ENCODE results near the gene TMF1. TPM values are rescaled to one million over a fixed set of nuclear protein-coding genes. Genes with fewer than 3 reads are reported as not detected.

The TMF1 gene
- total RNA-seq, 1 experiment from 2014 or later = 18.7 TPM

- Histone ChIP-seq H3K4me3 (ENCODE audit: low read depth in 2 of 2, low read length in 2 of 2) (peak overlapping the region; percentile 64 to 65), H3K4me1 (ENCODE audit: control insufficient read depth, insufficient read depth, low read length) (peaks cover 4% of the 10 kb centered on the region; the same call in 1 of the 2 replicates), H3K27ac (ENCODE audit: low read length) (peak overlapping the region; percentile 86), H3K36me3 (ENCODE audit: control insufficient read depth, insufficient read depth, low read length) (peaks cover 3% of the 10 kb centered on the region; the same call in 1 of the 2 replicates), H3K27me3 (ENCODE audit: control insufficient read depth, insufficient read depth, low read length) (no peaks in the 10 kb centered on the region), H3K9me3 (ENCODE audit: control insufficient read depth, insufficient read depth, low read depth, low read length) (no peaks in the 10 kb centered on the region)
- no peak for ATAC-seq
- CTCF ChIA-PET = no interaction called here
- in situ Hi-C loops (cut with HindIII; ENCODE audit: low pct_unique_long_range_greater_than_20kb, low sequenced_read_pairs) = no loop called here
- TF ChIP-seq POLR2AphosphoS5 (IDR thresholded peaks at IDR 0.05; ENCODE audit: low read depth, low read length) = no peak
- no peak for TF ChIP-seq TCF7L2 (IDR thresholded peaks at IDR 0.05; ENCODE audit: low read depth, low read length)
- TF ChIP-seq CTCF (IDR thresholded peaks at IDR 0.05) = no peak
- no peak for TF ChIP-seq SIN3A (IDR thresholded peaks at IDR 0.05; ENCODE audit: borderline replicate concordance, insufficient read depth, low read depth, low read length)
- POLR2A ChIA-PET = interaction anchor here (0.6 kb wide), 1 partner anchor 38 kb away, joined by 5 read pairs; the partner anchor contains the start of gene TMF1
- intact Hi-C loops (cut with micrococcal nuclease; ENCODE audit: unreplicated experiment) = no loop called here
- DNase-seq (ENCODE audit: low read depth, low spot score) = no peak
- no TSS peak for BruUV-seq (replicated peaks)
Observed at GRCh38 chr3:69014022-69014580, 38.0 kb downstream of the TMF1 start.

GRCh38 chr3:69013253-69014021 is 38.7 kb downstream of the TMF1 start, which contains the start of gene EOGT:
Gene EOGT, minus strand, starts transcription at chr3:69013684. Its CDS starts 3,838 bp downstream, at chr3:69009846.
- intact Hi-C loops (cut with micrococcal nuclease; ENCODE audit: unreplicated experiment) = no loop called here
- peaks cover 4% of the 10 kb centered on the region; the same call in 1 of the 2 replicates for H3K4me1 ChIP-seq (ENCODE audit: control insufficient read depth, insufficient read depth, low read length)
- peak within 1 kb of the TSS; percentile 64 to 65 for H3K4me3 ChIP-seq (ENCODE audit: low read depth in 2 of 2, low read length in 2 of 2)
- POLR2A ChIA-PET = interaction anchor here (0.6 kb wide), 2 partner anchors 39 to 62 kb away, joined by 4 to 5 read pairs; partner anchors contain the start of gene TMF1
- CTCF ChIA-PET = no interaction called here
- peak; percentile 32 for DNase-seq (ENCODE audit: low read depth, low spot score)
- peak within 1 kb of the TSS; percentile 86 for H3K27ac ChIP-seq (ENCODE audit: low read length)
- no peaks in the 10 kb centered on the region for H3K27me3 ChIP-seq (ENCODE audit: control insufficient read depth, insufficient read depth, low read length)
- peak; percentile 87 for TF ChIP-seq CTCF (IDR thresholded peaks at IDR 0.05)
- TF ChIP-seq, protein P1, sequence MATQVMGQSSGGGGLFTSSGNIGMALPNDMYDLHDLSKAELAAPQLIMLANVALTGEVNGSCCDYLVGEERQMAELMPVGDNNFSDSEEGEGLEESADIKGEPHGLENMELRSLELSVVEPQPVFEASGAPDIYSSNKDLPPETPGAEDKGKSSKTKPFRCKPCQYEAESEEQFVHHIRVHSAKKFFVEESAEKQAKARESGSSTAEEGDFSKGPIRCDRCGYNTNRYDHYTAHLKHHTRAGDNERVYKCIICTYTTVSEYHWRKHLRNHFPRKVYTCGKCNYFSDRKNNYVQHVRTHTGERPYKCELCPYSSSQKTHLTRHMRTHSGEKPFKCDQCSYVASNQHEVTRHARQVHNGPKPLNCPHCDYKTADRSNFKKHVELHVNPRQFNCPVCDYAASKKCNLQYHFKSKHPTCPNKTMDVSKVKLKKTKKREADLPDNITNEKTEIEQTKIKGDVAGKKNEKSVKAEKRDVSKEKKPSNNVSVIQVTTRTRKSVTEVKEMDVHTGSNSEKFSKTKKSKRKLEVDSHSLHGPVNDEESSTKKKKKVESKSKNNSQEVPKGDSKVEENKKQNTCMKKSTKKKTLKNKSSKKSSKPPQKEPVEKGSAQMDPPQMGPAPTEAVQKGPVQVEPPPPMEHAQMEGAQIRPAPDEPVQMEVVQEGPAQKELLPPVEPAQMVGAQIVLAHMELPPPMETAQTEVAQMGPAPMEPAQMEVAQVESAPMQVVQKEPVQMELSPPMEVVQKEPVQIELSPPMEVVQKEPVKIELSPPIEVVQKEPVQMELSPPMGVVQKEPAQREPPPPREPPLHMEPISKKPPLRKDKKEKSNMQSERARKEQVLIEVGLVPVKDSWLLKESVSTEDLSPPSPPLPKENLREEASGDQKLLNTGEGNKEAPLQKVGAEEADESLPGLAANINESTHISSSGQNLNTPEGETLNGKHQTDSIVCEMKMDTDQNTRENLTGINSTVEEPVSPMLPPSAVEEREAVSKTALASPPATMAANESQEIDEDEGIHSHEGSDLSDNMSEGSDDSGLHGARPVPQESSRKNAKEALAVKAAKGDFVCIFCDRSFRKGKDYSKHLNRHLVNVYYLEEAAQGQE (IDR thresholded peaks at IDR 0.05; ENCODE audit: insufficient read depth in 1 of 2, low read depth in 2 of 2, low read length in 1 of 2) = no peak
- peak; percentile 62; the same call in 1 of the 2 replicates for TF ChIP-seq SIN3A (IDR thresholded peaks at IDR 0.05; ENCODE audit: borderline replicate concordance, insufficient read depth, low read depth, low read length)
- TF ChIP-seq TCF7L2 (IDR thresholded peaks at IDR 0.05; ENCODE audit: low read depth, low read length) = peak; percentile 51; the same call in 1 of the 2 replicates
- TF ChIP-seq POLR2AphosphoS5 (IDR thresholded peaks at IDR 0.05; ENCODE audit: low read depth, low read length) = peak; percentile 78
- in situ Hi-C loops (cut with HindIII; ENCODE audit: low pct_unique_long_range_greater_than_20kb, low sequenced_read_pairs) = no loop called here
- no TSS peak for BruUV-seq (replicated peaks)
- peak; percentile 94 for ATAC-seq
- peaks cover 3% of the 10 kb centered on the region; the same call in 1 of the 2 replicates for H3K36me3 ChIP-seq (ENCODE audit: control insufficient read depth, insufficient read depth, low read length)
- no peaks in the 10 kb centered on the region for H3K9me3 ChIP-seq (ENCODE audit: control insufficient read depth, insufficient read depth, low read depth, low read length)
